Activated CD8-positive, alpha-beta T cell treated with anti-CD3 and anti-CD28 coated beads for 36 hours (primary cell): Measurements from ENCODE around the gene MSANTD3. TPM values are rescaled to one million over a fixed set of nuclear protein-coding genes. Genes with fewer than 3 reads are reported as not detected.

Source experiments
- ATAC-seq: fragments of 200-7000 bp; cut with Tn5 transposase; one replicate; pipeline ENCODE4 v1.10.0; 2021; ENCODE audit warnings: mild to moderate bottlenecking, moderate library complexity
- CTCF ChIA-PET: fragments of 350-600 bp; sonication (Branson Sonifier 250); formaldehyde crosslinking; loops from one replicate; lab custom pipeline; 2021; ENCODE audit warnings: antibody characterized with exemption; lab: Charles Lee
- POLR2A ChIA-PET: fragments of 350-600 bp; sonication (Branson Sonifier 250); formaldehyde crosslinking; loops from one replicate; lab custom pipeline; 2021; ENCODE audit warnings: antibody characterized with exemption; lab: Charles Lee
- DNase-seq: peaks from one replicate; pipeline ENCODE4 v3.0.0-alpha.2; 2020
- H3K27ac Mint-ChIP-seq: one replicate; pipeline ENCODE4 v1.8.0; 2021; ENCODE audit warnings: mild to moderate bottlenecking, mixed read lengths
- H3K27me3 Mint-ChIP-seq: one replicate; pipeline ENCODE4 v1.8.0; 2021; ENCODE audit warnings: mixed read lengths
- H3K36me3 Mint-ChIP-seq: one replicate; pipeline ENCODE4 v1.8.0; 2021; ENCODE audit warnings: low read depth, mixed read lengths
- H3K4me1 Mint-ChIP-seq: one replicate; pipeline ENCODE4 v1.8.0; 2021; ENCODE audit warnings: low read depth, mixed read lengths
- H3K4me3 Mint-ChIP-seq: one replicate; pipeline ENCODE4 v1.8.0; 2021; ENCODE audit warnings: mild to moderate bottlenecking, moderate library complexity, mixed read lengths
- H3K9me3 Mint-ChIP-seq: one replicate; pipeline ENCODE4 v1.8.0; 2021; ENCODE audit warnings: mixed read lengths
- intact Hi-C: fragments of 100-400 bp; cut with micrococcal nuclease; formaldehyde crosslinking; loops from one replicate; pipeline ENCODE4 v1.10.0; 2022
- total RNA-seq, 2 experiments: library from RNA; stranded (reverse); gene quantifications; one replicate each; pipeline ENCODE4 v1.2.3, GENCODE V29; 2021
- TF ChIP-seq, protein P1 (sequence below): fragments of 200-600 bp; IDR thresholded peaks from one replicate; pipeline ENCODE4 v1.8.0; 2022; ENCODE audit warnings: antibody characterized with exemption, mild to moderate bottlenecking

The MSANTD3 gene
- total RNA-seq, 2 experiments from 2014 or later: 13.3 to 14.6 TPM

DNA sequence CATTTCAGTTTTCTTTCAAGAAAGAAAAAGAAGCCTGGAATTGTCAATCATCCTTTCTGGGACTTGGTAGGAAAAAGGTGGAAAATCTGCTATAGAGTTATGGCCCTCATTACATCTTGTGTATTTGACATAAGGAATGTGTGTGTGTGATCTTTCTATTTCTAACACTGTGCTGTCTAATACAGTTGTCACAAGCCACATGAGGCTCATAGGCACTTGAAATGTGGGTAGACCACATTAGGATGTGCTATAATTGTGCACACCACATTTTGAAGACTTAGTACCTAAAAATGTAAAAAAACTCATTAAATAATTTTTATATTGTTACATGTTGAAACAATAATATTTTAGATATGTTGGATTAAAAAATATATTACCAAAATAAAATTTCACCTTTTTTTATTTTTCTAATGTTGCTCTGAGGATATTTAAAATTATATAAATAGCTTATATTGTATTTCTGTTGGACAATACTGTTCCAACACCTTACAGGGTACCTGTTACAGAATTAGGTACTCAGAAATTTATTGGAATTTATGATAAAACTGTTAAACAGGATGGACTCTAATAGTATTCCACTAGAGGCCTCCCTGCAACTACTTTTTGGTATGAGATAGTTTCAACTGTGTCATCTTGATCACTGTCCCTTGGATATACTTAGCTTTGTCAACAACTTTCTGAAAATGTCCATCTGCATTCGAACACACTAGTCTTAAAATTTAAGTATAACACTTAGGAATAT, 18.4 kb downstream of the MSANTD3 start:
- Mint-ChIP-seq H3K27me3 (no peaks in the 10 kb centered on the region), H3K4me3 (no peak overlapping the region), H3K36me3 (peaks cover 12% of the 10 kb centered on the region), H3K4me1 (peaks cover 8% of the 10 kb centered on the region), H3K9me3 (no peaks in the 10 kb centered on the region), H3K27ac (no peak overlapping the region)
- ChIA-PET POLR2A (no interaction called here), CTCF (interaction anchor here (4.5 kb wide), 1 partner anchor 8 kb away, joined by 23 read pairs; no protein-coding TSS in a partner anchor)
- intact Hi-C loops: no loop called here
- TF ChIP-seq, protein P1, sequence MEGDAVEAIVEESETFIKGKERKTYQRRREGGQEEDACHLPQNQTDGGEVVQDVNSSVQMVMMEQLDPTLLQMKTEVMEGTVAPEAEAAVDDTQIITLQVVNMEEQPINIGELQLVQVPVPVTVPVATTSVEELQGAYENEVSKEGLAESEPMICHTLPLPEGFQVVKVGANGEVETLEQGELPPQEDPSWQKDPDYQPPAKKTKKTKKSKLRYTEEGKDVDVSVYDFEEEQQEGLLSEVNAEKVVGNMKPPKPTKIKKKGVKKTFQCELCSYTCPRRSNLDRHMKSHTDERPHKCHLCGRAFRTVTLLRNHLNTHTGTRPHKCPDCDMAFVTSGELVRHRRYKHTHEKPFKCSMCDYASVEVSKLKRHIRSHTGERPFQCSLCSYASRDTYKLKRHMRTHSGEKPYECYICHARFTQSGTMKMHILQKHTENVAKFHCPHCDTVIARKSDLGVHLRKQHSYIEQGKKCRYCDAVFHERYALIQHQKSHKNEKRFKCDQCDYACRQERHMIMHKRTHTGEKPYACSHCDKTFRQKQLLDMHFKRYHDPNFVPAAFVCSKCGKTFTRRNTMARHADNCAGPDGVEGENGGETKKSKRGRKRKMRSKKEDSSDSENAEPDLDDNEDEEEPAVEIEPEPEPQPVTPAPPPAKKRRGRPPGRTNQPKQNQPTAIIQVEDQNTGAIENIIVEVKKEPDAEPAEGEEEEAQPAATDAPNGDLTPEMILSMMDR: no peak
- ATAC-seq: no peak
- DNase-seq: no peak

GRCh38 chr9:100445903-100446549, 19.1 kb downstream of the MSANTD3 start:
- TF ChIP-seq, protein P1: no peak
- ChIA-PET CTCF (interaction anchor here (4.5 kb wide), 1 partner anchor 8 kb away, joined by 23 read pairs; no protein-coding TSS in a partner anchor), POLR2A (no interaction called here)
- H3K4me1 Mint-ChIP-seq: peaks cover 8% of the 10 kb centered on the region
- DNase-seq: no peak
- H3K9me3 Mint-ChIP-seq: no peaks in the 10 kb centered on the region
- H3K27me3 Mint-ChIP-seq: no peaks in the 10 kb centered on the region
- intact Hi-C loops: no loop called here
- peaks cover 16% of the 10 kb centered on the region for H3K36me3 Mint-ChIP-seq
- no peak overlapping the region for H3K4me3 Mint-ChIP-seq
- ATAC-seq: no peak
- no peak overlapping the region for H3K27ac Mint-ChIP-seq

- TF ChIP-seq, protein P1: no peak
- intact Hi-C loops: no loop called here
- DNase-seq (no peak), ATAC-seq (no peak)
- Mint-ChIP-seq H3K4me1 (peaks cover 8% of the 10 kb centered on the region), H3K36me3 (peaks cover 17% of the 10 kb centered on the region), H3K27me3 (no peaks in the 10 kb centered on the region), H3K4me3 (no peak overlapping the region), H3K27ac (no peak overlapping the region), H3K9me3 (peaks cover 2% of the 10 kb centered on the region)
- CTCF ChIA-PET: interaction anchor here (4.5 kb wide), 1 partner anchor 10 kb away, joined by 23 read pairs; no protein-coding TSS in a partner anchor
- POLR2A ChIA-PET: no interaction called here
Observed at GRCh38 chr9:100447041-100447440, 20.1 kb downstream of the MSANTD3 start.

DNA sequence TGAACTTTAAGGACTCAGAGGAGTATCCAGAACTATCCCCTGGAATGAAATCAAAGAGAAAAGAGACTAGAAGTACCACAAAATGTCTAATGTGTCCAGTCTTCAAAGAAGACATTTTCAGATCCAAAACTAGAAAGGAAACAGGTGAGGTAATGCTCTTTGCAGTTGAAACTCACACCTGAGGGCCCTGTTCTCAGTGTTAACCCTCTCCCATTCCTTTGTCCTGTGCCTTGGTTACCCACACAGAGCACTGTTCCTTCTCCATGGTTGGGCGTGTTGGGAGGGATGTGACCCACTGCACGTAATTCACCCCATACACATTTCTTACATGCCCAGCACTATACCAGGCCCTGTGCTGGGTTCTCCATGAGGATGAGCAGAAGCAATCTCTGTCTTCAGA, 21.3 kb downstream of the MSANTD3 start:
- ATAC-seq (no peak), DNase-seq (no peak)
- TF ChIP-seq, protein P1: no peak
- Mint-ChIP-seq H3K27ac (no peak overlapping the region), H3K4me3 (no peak overlapping the region), H3K9me3 (peaks cover 3% of the 10 kb centered on the region), H3K36me3 (peaks cover 21% of the 10 kb centered on the region), H3K4me1 (peaks cover 8% of the 10 kb centered on the region), H3K27me3 (no peaks in the 10 kb centered on the region)
- CTCF ChIA-PET: interaction anchor here (4.5 kb wide), 1 partner anchor 11 kb away, joined by 23 read pairs; no protein-coding TSS in a partner anchor
- intact Hi-C loops: no loop called here
- POLR2A ChIA-PET: no interaction called here

DNA sequence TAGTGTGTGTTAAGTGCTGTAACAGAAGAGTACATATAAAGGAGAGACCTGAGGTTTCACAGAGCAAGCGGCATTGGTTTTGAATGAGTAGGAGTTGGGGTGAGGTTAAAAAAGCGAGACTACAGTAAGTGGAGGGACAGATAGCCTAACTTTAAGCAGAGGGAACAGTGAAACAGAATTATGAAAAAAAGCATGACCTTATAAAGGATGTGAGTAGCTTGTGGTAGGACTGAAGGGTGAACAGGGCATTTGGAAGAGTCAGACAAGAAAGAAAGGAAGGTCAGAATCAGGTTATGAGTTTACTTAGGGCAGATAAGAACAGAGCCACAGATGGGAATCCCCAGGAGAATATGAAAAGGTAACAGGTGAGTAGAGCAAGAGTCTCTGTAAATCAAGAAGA, 22.5 kb downstream of the MSANTD3 start:
- no peak for DNase-seq
- peaks cover 25% of the 10 kb centered on the region for H3K36me3 Mint-ChIP-seq
- H3K9me3 Mint-ChIP-seq: peaks cover 3% of the 10 kb centered on the region
- ATAC-seq: peak; percentile 74
- intact Hi-C loops: no loop called here
- no peak overlapping the region for H3K4me3 Mint-ChIP-seq
- no peak overlapping the region for H3K27ac Mint-ChIP-seq
- CTCF ChIA-PET: interaction anchor here (4.5 kb wide), 1 partner anchor 12 kb away, joined by 23 read pairs; no protein-coding TSS in a partner anchor
- peaks cover 8% of the 10 kb centered on the region for H3K4me1 Mint-ChIP-seq
- no peaks in the 10 kb centered on the region for H3K27me3 Mint-ChIP-seq
- POLR2A ChIA-PET: no interaction called here
- TF ChIP-seq, protein P1: no peak
